ENCODE results near the gene BMPR1A. TPM values are rescaled to one million over a fixed set of nuclear protein-coding genes. Genes with fewer than 3 reads are reported as not detected.

Gene BMPR1A
- total and polyA plus RNA-seq, 9 of the 15 experiments (the other 6 are each of a cell fraction or from before 2014, with no cell fraction given) = 1.6 to 17.5 (median 9.1) TPM

- no peaks in the 10 kb centered on the region for H3K9me1 ChIP-seq (ENCODE audit: control insufficient read depth, insufficient read depth, low read length)
- ChIA-PET POLR2A (interaction anchor here (0.6 to 1.0 kb wide), 3 partner anchors 16 to 221 kb away, joined by 3 read pairs; no protein-coding TSS in a partner anchor), CTCF (ENCODE audit: low intra/inter-chr PET ratio) (interaction anchor here (0.7 to 4.5 kb wide), 2 partner anchors 21 to 267 kb away, joined by 4 to 28 read pairs; no protein-coding TSS in a partner anchor)
- peak overlapping the region; percentile 83 for H3K4me2 ChIP-seq (ENCODE audit: insufficient read depth, low read length)
- peaks cover 4% of the 10 kb centered on the region; the same call in 2 of the 3 replicates for H3K36me3 ChIP-seq (ENCODE audit: control insufficient read depth, insufficient read depth, low read length)
- H3K27me3 ChIP-seq (ENCODE audit: control insufficient read depth in 2 of 2, insufficient read depth in 2 of 2, low read length in 2 of 2) = no peaks in the 10 kb centered on the region
- intact Hi-C loops (cut with micrococcal nuclease) = loop anchor here (1.0 kb wide), 2 partner anchors 21 to 272 kb away; no protein-coding TSS in a partner anchor
- peak overlapping the region; percentile 49 for H3K4me3 ChIP-seq
- H3K9me3 ChIP-seq (replicated peaks; ENCODE audit: control insufficient read depth, insufficient read depth, low read depth, low read length) = no peaks in the 10 kb centered on the region
- H3K4me1 ChIP-seq (replicated peaks in 1 of 2; ENCODE audit: control insufficient read depth in 2 of 2, insufficient read depth in 2 of 2, low read length in 2 of 2) = peaks cover 53 to 84% of the 10 kb centered on the region in 2 experiments
- DNase-seq (ENCODE audit: extremely low read depth in 1 of 4, low spot score in 3 of 4) (peak; percentile 85 to 92 (median 87)), ATAC-seq (peak; percentile 80), FAIRE-seq (peak; percentile 94)
- no TSS peak for BruUV-seq (replicated peaks)
- H2AFZ ChIP-seq (ENCODE audit: low read depth, low read length) = peak overlapping the region; percentile 83
- peak overlapping the region; percentile 91 for H3K27ac ChIP-seq (ENCODE audit: extremely low read depth, low read depth, low read length)
- H3K9ac ChIP-seq (ENCODE audit: insufficient read depth in 1 of 2, low read depth in 2 of 2, low read length in 2 of 2) = peak overlapping the region; percentile 79 to 90
- WGBS (ENCODE audit: insufficient coverage, low coverage, missing lambda C conversion rate) = 9% methylated on average over 27 of the region's 37 CpGs
- H4K20me1 ChIP-seq (replicated peaks; ENCODE audit: control insufficient read depth, insufficient read depth, low read length) = no peaks in the 10 kb centered on the region
- H3K79me2 ChIP-seq (ENCODE audit: control insufficient read depth, insufficient read depth, low read length) = peaks cover 17% of the 10 kb centered on the region; the same call in 2 of the 3 replicates
- in situ Hi-C loops (cut with MboI) = no loop called here
- TF ChIP-seq HDAC1 (IDR thresholded peaks at IDR 0.05) (peak in 1 of 2 experiments; percentile 62; a peak in 1 of 4 replicates), THAP12 (CRISPR knock-in tag; IDR thresholded peaks at IDR 0.05) (no peak), GATAD2A (IDR thresholded peaks at IDR 0.05) (no peak), TAF9B (IDR thresholded peaks at IDR 0.05; ENCODE audit: partially characterized antibody) (no peak), CHD4 (IDR thresholded peaks at IDR 0.05; ENCODE audit: insufficient read depth, insufficient replicate concordance, low read depth, low read length, poor library complexity, severe bottlenecking) (no peak), RBBP5 (IDR thresholded peaks at IDR 0.05; ENCODE audit: borderline replicate concordance, insufficient read depth, low read length, poor library complexity, severe bottlenecking) (no peak), TOE1 (IDR thresholded peaks at IDR 0.05; ENCODE audit: borderline replicate concordance) (0 out of 2 replicates have a peak, but pooled peaks have one; percentile 23), TOE1 (CRISPR knock-in tag; IDR thresholded peaks at IDR 0.05; ENCODE audit: borderline replicate concordance, low read depth) (no peak), FOXJ2 (tag; IDR thresholded peaks at IDR 0.05) (no peak), SMARCB1 (IDR thresholded peaks at IDR 0.05; ENCODE audit: insufficient read length, low read depth) (no peak), AFF4 (CRISPR knock-in tag; IDR thresholded peaks at IDR 0.05) (no peak), HDAC3 (IDR thresholded peaks at IDR 0.05; ENCODE audit: borderline replicate concordance, partially characterized antibody) (no peak), ZNF830 (CRISPR knock-in tag; IDR thresholded peaks at IDR 0.05) (no peak), ZNF3 (CRISPR knock-in tag; IDR thresholded peaks at IDR 0.05) (no peak)
These were observed 203.8 kb downstream of the BMPR1A start for GRCh38 chr10:86960003-86960862.

All from K562 (cell line).